GM23338 (cell line): ENCODE results near the gene C8G. TPM values are rescaled to one million over a fixed set of nuclear protein-coding genes. Genes with fewer than 3 reads are reported as not detected.

Experiments
- ATAC-seq: fragments of 200-7000 bp; cut with Tn5 transposase; 3 replicates; pipeline ENCODE4 v1.9.1; 2020
- DNase-seq: peaks from one replicate; pipeline ENCODE4 v3.0.0-alpha.2; 2015; ENCODE audit warnings: low spot score
- H2AFZ ChIP-seq: fragments of 200-600 bp; sonication (generic); 2 replicates; pipeline ENCODE4 v1.8.0; 2016; ENCODE audit warnings: antibody characterized with exemption, mild to moderate bottlenecking, moderate library complexity
- H3F3A ChIP-seq: fragments of 200-600 bp; sonication (generic); replicated peaks from 2 replicates; pipeline ENCODE4 v1.8.0; 2017; ENCODE audit warnings: antibody characterized with exemption, mixed run types, low read depth
- H3K27ac ChIP-seq: fragments of 200-600 bp; sonication (generic); 2 replicates; pipeline ENCODE4 v1.6.1; 2016; ENCODE audit warnings: low read depth
- H3K27me3 ChIP-seq: fragments of 200-600 bp; sonication (generic); 2 replicates; pipeline ENCODE4 v1.8.0; 2016; ENCODE audit warnings: mild to moderate bottlenecking, mixed run types, moderate library complexity; ENCODE audit not compliant: insufficient read depth
- H3K36me3 ChIP-seq: fragments of 200-600 bp; sonication (generic); 2 replicates; pipeline ENCODE4 v1.8.0; 2016; ENCODE audit warnings: mild to moderate bottlenecking; ENCODE audit not compliant: insufficient read depth
- H3K4me1 ChIP-seq: fragments of 200-600 bp; sonication (generic); 2 replicates; pipeline ENCODE4 v1.8.0; 2016; ENCODE audit warnings: mild to moderate bottlenecking, moderate library complexity; ENCODE audit not compliant: insufficient read depth
- H3K4me2 ChIP-seq: fragments of 200-600 bp; sonication (generic); 2 replicates; pipeline ENCODE4 v1.7.1; 2017; ENCODE audit warnings: mixed run types
- H3K4me3 ChIP-seq: fragments of 200-600 bp; sonication (generic); 2 replicates; pipeline ENCODE4 v1.6.1; 2016; ENCODE audit warnings: mixed run types
- H3K79me2 ChIP-seq: fragments of 200-600 bp; sonication (generic); replicated peaks from 2 replicates; pipeline ENCODE4 v1.8.0; 2017; ENCODE audit warnings: mild to moderate bottlenecking; ENCODE audit not compliant: insufficient read depth
- H3K9me2 ChIP-seq: fragments of 200-600 bp; sonication (generic); 2 replicates; pipeline ENCODE4 v1.8.0; 2017; ENCODE audit not compliant: insufficient read depth
- H4K20me1 ChIP-seq: fragments of 200-600 bp; sonication (generic); replicated peaks from 2 replicates; pipeline ENCODE4 v1.8.0; 2017; ENCODE audit warnings: mild to moderate bottlenecking; ENCODE audit not compliant: insufficient read depth
- H3K27ac Mint-ChIP-seq: 2 replicates; pipeline ENCODE4 v1.8.0; 2020; ENCODE audit warnings: inconsistent platforms, mild to moderate bottlenecking, moderate library complexity, mixed read lengths
- H3K27me3 Mint-ChIP-seq: 3 replicates; pipeline ENCODE4 v1.8.0; 2022; ENCODE audit warnings: low read depth, mild to moderate bottlenecking, moderate library complexity, mixed read lengths, inconsistent platforms; ENCODE audit not compliant: insufficient read depth, poor library complexity
- H3K36me3 Mint-ChIP-seq: 3 replicates; pipeline ENCODE4 v1.8.0; 2021; ENCODE audit warnings: low read depth, mild to moderate bottlenecking, inconsistent platforms, moderate library complexity, mixed read lengths
- H3K4me1 Mint-ChIP-seq: 3 replicates; pipeline ENCODE4 v1.8.0; 2020; ENCODE audit warnings: mild to moderate bottlenecking, inconsistent platforms, mixed read lengths
- H3K4me3 Mint-ChIP-seq: 3 replicates; pipeline ENCODE4 v1.8.0; 2021; ENCODE audit warnings: moderate library complexity, mild to moderate bottlenecking, inconsistent platforms, mixed read lengths
- H3K9me3 Mint-ChIP-seq: 3 replicates; pipeline ENCODE4 v1.8.0; 2020; ENCODE audit warnings: moderate library complexity, mild to moderate bottlenecking, inconsistent platforms, mixed read lengths
- CREB1 ChIP-seq: fragments of 250-450 bp; sonication (Bioruptor Pico); IDR thresholded peaks from 2 replicates; pipeline ENCODE4 v1.5.0; 2020; ENCODE audit warnings: low read depth, mild to moderate bottlenecking, moderate library complexity
- ETS1 ChIP-seq: IDR thresholded peaks from 2 replicates; pipeline ENCODE4 v1.6.1; 2016; ENCODE audit warnings: antibody characterized with exemption
- EZH2 ChIP-seq: fragments of 200-600 bp; sonication (generic); IDR thresholded peaks from one replicate; pipeline ENCODE4 v1.8.0; 2017; ENCODE audit warnings: antibody characterized with exemption, mild to moderate bottlenecking, low read depth; ENCODE audit not compliant: unreplicated experiment
- JUNB ChIP-seq: IDR thresholded peaks from one replicate; pipeline ENCODE4 v1.6.1; 2016; ENCODE audit warnings: antibody characterized with exemption; ENCODE audit not compliant: unreplicated experiment
- NANOG ChIP-seq: IDR thresholded peaks from 2 replicates; pipeline ENCODE4 v1.6.1; 2016; ENCODE audit warnings: antibody characterized with exemption, borderline replicate concordance
- STAT1 ChIP-seq: IDR thresholded peaks from one replicate; pipeline ENCODE4 v1.6.1; 2016; ENCODE audit warnings: antibody characterized with exemption; ENCODE audit not compliant: unreplicated experiment
- ZNF114 ChIP-seq: fragments of 250-450 bp; sonication (Bioruptor Pico); IDR thresholded peaks from 2 replicates; pipeline ENCODE4 v1.5.0; 2020; ENCODE audit warnings: mild to moderate bottlenecking, moderate library complexity
- ZNF331 ChIP-seq: fragments of 250-450 bp; sonication (Bioruptor Pico); IDR thresholded peaks from 2 replicates; pipeline ENCODE4 v1.5.0; 2020; ENCODE audit warnings: low read depth, mild to moderate bottlenecking, moderate library complexity
- polyA plus RNA-seq: library from polyadenylated mRNA; unstranded; fragments of >200 nt; fragmentation: Nextera tagmentation; extraction: Ambion mirVana; gene quantifications from 2 replicates; pipeline ENCODE4 v1.2.1, GENCODE V29; 2016
- total RNA-seq: library from RNA; depleted of rRNA; stranded (reverse); fragments of >200 nt; shearing (Covaris generic); gene quantifications from 2 replicates; pipeline ENCODE4 v1.2.3, GENCODE V29; 2014
- TF ChIP-seq, protein P1 (sequence below): fragments of 250-450 bp; sonication (Bioruptor Pico); IDR thresholded peaks from 2 replicates; pipeline ENCODE4 v1.5.0; 2020; ENCODE audit warnings: mild to moderate bottlenecking, moderate library complexity
- TF ChIP-seq, protein P2 (sequence below): IDR thresholded peaks from one replicate; pipeline ENCODE4 v1.6.1; 2018; ENCODE audit warnings: antibody characterized with exemption; ENCODE audit not compliant: unreplicated experiment
- TF ChIP-seq, protein P3 (sequence below), 2 experiments: fragments of 200-600 bp in 1 of 2; sonication (generic) in 1 of 2; conservative IDR thresholded peaks; 2 replicates each; pipeline versions ENCODE4 v1.5.1 to v1.6.1; 2016 to 2017; ENCODE audit warnings: antibody characterized with exemption in 2 of 2, low read depth in 2 of 2, mild to moderate bottlenecking in 2 of 2, moderate library complexity in 1 of 2

C8G gene
- total and polyA plus RNA-seq, 2 experiments from 2014 or later, result not detected

DNA sequence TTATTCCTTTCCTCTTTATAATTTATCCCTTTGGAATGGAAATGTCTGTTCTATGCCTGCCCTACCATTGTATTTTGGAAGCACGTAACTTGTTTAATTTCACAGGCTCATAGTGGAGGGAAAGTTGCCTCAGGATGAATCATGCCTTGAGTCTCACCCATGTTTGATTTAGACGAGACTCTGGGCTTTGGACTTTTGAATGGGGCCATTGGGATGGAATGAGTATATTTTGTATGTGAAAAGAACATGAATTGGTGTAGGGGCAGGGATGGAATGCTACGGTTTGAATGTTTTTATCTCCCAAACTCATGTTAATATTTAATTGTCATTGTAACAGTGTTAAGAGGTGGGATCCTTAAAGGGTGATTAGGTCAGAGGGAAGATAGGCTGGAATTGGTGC is 10.8 kb upstream of the C8G start (continued):
- TF ChIP-seq, protein P1, sequence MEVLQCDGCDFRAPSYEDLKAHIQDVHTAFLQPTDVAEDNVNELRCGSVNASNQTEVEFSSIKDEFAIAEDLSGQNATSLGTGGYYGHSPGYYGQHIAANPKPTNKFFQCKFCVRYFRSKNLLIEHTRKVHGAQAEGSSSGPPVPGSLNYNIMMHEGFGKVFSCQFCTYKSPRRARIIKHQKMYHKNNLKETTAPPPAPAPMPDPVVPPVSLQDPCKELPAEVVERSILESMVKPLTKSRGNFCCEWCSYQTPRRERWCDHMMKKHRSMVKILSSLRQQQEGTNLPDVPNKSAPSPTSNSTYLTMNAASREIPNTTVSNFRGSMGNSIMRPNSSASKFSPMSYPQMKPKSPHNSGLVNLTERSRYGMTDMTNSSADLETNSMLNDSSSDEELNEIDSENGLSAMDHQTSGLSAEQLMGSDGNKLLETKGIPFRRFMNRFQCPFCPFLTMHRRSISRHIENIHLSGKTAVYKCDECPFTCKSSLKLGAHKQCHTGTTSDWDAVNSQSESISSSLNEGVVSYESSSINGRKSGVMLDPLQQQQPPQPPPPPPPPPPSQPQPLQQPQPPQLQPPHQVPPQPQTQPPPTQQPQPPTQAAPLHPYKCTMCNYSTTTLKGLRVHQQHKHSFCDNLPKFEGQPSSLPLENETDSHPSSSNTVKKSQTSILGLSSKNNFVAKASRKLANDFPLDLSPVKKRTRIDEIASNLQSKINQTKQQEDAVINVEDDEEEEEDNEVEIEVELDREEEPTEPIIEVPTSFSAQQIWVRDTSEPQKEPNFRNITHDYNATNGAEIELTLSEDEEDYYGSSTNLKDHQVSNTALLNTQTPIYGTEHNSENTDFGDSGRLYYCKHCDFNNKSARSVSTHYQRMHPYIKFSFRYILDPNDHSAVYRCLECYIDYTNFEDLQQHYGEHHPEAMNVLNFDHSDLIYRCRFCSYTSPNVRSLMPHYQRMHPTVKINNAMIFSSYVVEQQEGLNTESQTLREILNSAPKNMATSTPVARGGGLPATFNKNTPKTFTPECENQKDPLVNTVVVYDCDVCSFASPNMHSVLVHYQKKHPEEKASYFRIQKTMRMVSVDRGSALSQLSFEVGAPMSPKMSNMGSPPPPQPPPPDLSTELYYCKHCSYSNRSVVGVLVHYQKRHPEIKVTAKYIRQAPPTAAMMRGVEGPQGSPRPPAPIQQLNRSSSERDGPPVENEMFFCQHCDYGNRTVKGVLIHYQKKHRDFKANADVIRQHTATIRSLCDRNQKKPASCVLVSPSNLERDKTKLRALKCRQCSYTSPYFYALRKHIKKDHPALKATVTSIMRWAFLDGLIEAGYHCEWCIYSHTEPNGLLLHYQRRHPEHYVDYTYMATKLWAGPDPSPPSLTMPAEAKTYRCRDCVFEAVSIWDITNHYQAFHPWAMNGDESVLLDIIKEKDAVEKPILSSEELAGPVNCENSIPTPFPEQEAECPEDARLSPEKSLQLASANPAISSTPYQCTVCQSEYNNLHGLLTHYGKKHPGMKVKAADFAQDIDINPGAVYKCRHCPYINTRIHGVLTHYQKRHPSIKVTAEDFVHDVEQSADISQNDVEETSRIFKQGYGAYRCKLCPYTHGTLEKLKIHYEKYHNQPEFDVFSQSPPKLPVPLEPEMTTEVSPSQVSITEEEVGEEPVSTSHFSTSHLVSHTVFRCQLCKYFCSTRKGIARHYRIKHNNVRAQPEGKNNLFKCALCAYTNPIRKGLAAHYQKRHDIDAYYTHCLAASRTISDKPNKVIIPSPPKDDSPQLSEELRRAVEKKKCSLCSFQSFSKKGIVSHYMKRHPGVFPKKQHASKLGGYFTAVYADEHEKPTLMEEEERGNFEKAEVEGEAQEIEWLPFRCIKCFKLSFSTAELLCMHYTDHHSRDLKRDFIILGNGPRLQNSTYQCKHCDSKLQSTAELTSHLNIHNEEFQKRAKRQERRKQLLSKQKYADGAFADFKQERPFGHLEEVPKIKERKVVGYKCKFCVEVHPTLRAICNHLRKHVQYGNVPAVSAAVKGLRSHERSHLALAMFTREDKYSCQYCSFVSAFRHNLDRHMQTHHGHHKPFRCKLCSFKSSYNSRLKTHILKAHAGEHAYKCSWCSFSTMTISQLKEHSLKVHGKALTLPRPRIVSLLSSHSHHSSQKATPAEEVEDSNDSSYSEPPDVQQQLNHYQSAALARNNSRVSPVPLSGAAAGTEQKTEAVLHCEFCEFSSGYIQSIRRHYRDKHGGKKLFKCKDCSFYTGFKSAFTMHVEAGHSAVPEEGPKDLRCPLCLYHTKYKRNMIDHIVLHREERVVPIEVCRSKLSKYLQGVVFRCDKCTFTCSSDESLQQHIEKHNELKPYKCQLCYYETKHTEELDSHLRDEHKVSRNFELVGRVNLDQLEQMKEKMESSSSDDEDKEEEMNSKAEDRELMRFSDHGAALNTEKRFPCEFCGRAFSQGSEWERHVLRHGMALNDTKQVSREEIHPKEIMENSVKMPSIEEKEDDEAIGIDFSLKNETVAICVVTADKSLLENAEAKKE, result no peak

DNA sequence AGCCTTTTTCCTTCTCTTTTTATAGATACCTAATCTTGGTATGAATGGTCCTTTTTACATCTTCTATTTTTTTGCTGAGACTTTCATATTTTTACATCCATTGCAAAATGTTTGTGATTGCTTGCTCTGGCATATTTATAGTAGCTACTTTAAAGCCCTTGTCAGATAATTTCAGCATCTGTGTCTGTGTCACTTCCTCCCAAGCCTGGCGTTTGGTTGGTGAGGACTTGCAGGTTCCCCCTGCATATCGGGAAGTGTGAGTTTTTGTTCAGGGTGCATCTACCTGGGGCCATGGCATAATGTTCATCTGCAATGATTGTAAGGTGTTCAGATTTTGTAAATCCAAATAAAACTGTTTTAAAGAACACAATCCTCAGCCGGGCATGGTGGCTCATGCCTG is 9.4 kb upstream of the C8G start:
- Histone ChIP-seq H3K36me3 (no peaks in the 10 kb centered on the region), H3K4me1 (no peaks in the 10 kb centered on the region), H3K79me2 (0 out of 2 replicates have a peak, but pooled peaks cover 13% of the 10 kb centered on the region), H4K20me1 (peaks cover 12% of the 10 kb centered on the region), H2AFZ (no peak overlapping the region), H3K4me3 (no peak overlapping the region), H3K4me2 (no peak overlapping the region), H3K27me3 (no peaks in the 10 kb centered on the region), H3K9me2 (no peaks in the 10 kb centered on the region; the same call in 1 of the 2 replicates), H3F3A (peaks cover 11% of the 10 kb centered on the region; the same call in 1 of the 2 replicates), H3K27ac (no peak overlapping the region)
- Mint-ChIP-seq H3K27ac (no peak overlapping the region), H3K36me3 (peaks cover 47% of the 10 kb centered on the region), H3K27me3 (peaks cover 8% of the 10 kb centered on the region), H3K4me3 (no peak overlapping the region), H3K4me1 (peaks cover 11% of the 10 kb centered on the region), H3K9me3 (no peaks in the 10 kb centered on the region; the same call in 2 of the 3 replicates)
- ATAC-seq, result no peak
- no peak for DNase-seq
- no peak for TF ChIP-seq CREB1 (CRISPR knock-in tag)
- TF ChIP-seq, protein P2, sequence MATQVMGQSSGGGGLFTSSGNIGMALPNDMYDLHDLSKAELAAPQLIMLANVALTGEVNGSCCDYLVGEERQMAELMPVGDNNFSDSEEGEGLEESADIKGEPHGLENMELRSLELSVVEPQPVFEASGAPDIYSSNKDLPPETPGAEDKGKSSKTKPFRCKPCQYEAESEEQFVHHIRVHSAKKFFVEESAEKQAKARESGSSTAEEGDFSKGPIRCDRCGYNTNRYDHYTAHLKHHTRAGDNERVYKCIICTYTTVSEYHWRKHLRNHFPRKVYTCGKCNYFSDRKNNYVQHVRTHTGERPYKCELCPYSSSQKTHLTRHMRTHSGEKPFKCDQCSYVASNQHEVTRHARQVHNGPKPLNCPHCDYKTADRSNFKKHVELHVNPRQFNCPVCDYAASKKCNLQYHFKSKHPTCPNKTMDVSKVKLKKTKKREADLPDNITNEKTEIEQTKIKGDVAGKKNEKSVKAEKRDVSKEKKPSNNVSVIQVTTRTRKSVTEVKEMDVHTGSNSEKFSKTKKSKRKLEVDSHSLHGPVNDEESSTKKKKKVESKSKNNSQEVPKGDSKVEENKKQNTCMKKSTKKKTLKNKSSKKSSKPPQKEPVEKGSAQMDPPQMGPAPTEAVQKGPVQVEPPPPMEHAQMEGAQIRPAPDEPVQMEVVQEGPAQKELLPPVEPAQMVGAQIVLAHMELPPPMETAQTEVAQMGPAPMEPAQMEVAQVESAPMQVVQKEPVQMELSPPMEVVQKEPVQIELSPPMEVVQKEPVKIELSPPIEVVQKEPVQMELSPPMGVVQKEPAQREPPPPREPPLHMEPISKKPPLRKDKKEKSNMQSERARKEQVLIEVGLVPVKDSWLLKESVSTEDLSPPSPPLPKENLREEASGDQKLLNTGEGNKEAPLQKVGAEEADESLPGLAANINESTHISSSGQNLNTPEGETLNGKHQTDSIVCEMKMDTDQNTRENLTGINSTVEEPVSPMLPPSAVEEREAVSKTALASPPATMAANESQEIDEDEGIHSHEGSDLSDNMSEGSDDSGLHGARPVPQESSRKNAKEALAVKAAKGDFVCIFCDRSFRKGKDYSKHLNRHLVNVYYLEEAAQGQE, result no peak
- no peak for TF ChIP-seq ZNF114 (CRISPR knock-in tag)
- TF ChIP-seq NANOG, result no peak
- TF ChIP-seq, protein P3, sequence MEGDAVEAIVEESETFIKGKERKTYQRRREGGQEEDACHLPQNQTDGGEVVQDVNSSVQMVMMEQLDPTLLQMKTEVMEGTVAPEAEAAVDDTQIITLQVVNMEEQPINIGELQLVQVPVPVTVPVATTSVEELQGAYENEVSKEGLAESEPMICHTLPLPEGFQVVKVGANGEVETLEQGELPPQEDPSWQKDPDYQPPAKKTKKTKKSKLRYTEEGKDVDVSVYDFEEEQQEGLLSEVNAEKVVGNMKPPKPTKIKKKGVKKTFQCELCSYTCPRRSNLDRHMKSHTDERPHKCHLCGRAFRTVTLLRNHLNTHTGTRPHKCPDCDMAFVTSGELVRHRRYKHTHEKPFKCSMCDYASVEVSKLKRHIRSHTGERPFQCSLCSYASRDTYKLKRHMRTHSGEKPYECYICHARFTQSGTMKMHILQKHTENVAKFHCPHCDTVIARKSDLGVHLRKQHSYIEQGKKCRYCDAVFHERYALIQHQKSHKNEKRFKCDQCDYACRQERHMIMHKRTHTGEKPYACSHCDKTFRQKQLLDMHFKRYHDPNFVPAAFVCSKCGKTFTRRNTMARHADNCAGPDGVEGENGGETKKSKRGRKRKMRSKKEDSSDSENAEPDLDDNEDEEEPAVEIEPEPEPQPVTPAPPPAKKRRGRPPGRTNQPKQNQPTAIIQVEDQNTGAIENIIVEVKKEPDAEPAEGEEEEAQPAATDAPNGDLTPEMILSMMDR (conservative IDR thresholded peaks at IDR 0.05; ENCODE audit: low read depth in 2 of 2), result no peak
- TF ChIP-seq JUNB, result no peak
- no peak for TF ChIP-seq EZH2
- TF ChIP-seq ZNF331, result no peak
- no peak for TF ChIP-seq ETS1
- TF ChIP-seq STAT1, result no peak
